ENCODE data around the gene PDXDC1.
"Not testable (repeated sequence)": the region's sequence is repeated elsewhere in the genome, so short reads cannot be mapped to it uniquely, and the experiment has no call there.

PDXDC1 gene

DNA sequence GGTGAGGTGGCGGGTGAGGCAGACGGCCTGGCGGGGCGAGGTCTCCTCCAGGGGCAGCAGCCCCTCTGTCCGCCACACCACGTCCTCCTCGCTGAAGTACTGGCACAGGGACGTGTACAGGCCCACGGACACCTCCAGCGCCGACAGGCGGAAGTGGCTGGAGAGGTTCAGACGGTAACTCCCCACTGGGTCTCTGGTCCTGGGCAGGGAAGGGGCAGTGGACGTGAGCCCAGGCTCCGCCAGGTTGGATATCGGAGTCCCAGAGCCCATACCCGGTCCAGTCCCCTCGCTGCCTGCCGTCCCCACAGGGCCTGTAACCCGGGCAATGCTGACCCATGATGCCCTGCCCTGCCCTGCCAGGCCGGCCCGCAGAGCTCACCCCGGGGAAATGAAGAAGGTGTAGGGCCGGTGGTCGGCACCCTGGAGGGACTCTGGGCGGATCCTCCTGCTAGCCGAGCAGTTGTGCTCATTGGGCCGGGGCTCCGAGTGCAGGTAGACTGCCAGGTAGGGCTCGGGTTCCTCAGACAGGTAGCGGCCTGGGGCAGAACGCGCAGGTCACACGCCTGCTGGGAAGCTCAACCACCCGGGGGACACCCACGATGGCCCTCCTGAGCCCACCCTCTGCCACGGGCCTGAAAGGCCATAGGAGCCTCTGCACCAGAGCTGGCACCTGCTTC lies 155.6 kb downstream of the PDXDC1 start:
- not testable (repeated sequence) for DNase-seq (ENCODE audit: extremely low read depth in 1 of 2, low read depth in 1 of 2)

DNA sequence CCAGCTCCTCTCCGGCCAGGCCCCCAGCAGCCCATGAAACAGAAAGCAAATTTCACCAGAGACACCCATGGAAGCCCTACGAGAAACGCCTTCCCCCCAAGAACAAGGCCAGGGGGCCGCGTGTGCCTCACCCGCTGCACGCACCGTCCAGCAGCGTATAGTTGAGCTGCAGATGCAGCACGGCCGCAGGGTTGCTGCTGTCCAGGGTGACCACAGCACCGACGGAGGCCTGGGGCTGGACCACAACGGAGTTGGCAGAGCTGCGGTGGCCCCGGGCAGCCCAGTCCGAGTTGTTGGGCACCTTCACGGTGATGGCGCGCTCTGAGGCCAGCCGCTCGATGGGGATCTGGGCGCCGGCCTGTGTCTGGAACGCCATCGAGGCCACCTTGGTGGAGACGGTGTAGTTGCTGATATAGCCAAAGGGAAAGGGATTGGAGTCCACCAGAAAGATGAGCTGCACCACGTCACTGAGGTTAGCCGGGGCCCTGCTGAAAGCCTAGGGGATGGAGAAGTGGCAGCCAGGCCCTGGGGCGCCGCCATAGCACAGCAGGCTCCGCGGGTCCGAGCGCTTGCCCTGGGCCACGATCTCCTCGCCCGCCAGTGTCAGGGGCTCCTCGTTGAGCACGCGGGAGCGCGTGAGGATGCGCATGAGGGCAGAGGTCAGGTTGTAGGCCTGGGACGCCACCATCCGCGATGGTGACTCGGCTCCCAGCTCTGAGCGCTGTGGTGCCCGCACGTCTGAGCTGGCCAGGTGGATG lies 156.3 kb downstream of the PDXDC1 start:
- DNase-seq (ENCODE audit: extremely low read depth in 1 of 2, low read depth in 1 of 2) = not testable (repeated sequence)

DNA sequence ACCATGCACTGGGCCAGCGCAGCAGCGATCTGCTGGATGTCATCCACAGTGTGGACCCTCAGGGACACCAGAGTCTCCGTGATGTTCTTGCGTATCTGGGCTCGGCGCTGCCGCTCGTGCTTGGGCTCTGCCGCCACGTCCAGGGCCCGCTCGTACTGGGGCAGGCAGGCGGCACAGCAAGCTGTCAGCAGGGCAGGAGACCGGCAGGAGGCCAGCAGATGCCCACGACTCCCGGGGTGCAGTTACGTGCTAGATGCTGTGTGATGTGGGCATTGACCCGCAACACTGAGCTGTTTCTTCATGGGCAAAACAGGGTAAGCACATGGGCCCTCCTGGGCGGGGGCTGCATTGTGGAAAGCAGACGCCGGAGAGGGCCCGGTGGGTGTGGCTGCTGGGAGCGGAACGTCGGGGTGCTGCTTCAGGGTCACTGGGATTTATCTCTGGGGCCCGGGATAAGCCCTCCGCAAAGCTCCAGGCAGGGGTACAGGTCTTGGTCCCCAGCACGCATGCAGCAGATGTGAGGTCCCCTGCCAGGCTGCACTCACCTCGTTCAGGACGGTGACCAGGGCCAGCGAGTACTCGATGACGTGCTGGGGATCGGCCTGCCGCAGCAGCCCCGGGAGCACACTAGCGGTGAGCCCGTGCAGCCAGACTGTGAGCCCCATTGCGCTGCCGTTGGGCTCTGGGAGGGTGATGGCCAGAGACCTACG lies 158.0 kb downstream of the PDXDC1 start:
- DNase-seq (ENCODE audit: extremely low read depth in 1 of 2, low read depth in 1 of 2) = not testable (repeated sequence)

DNA sequence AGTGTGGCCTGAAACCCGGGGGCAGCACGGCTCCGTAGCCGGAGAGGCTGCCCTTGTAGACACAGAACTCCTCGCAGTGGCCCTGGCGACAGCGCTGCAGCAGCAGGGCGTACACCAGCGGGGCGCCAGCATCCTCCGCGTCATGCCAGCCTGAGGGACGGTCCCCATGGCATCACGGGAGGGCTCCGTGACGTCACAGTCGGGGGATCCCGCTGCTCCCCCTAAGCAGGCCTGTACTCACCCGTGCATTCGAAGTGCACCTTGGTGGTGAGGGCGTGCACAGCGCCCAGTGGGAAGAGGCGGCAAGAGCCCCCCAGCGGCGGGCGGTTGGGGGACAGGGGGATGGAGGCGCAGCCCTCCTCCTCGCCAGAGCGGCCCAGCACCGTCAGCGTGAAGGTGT lies 158.7 kb downstream of the PDXDC1 start:
- not testable (repeated sequence) for DNase-seq (ENCODE audit: extremely low read depth in 1 of 2, low read depth in 1 of 2)

DNA sequence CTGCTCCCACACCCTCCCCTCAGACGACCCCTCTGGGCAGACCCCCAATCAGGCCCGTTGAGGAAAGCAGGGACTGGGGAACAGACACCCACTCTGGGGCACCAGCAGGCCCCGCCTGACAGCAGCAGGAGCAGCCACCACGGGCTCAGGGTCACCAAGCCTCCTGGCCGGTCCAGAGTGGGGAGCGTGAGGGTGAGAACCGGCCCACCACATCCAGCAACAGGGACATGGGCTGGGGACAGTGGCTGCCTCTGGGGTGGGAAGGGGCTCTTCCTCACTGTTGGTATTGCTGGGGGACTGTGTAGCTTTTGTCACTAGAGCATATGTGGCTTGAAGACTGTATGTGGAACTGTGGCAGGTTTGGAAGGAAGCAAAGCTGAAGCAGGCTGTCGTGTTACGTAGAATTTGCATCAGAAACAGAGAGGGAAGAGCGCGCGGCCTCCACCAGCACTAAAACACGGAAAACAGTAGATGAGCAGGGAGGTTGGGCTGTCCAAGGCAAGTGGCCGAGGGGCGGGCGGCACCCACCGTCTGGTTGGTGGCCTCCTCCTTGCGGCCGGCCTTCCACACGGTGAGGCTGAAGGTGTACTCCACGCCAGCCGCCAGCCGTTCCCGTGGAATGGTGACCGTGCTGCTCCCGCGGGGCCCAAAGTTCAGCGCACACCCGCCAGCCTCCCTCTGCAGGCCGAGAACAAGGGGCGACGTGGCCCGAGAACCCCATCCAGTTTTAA lies 160.1 kb downstream of the PDXDC1 start:
- not testable (repeated sequence) for DNase-seq (ENCODE audit: extremely low read depth in 1 of 2, low read depth in 1 of 2)

DNA sequence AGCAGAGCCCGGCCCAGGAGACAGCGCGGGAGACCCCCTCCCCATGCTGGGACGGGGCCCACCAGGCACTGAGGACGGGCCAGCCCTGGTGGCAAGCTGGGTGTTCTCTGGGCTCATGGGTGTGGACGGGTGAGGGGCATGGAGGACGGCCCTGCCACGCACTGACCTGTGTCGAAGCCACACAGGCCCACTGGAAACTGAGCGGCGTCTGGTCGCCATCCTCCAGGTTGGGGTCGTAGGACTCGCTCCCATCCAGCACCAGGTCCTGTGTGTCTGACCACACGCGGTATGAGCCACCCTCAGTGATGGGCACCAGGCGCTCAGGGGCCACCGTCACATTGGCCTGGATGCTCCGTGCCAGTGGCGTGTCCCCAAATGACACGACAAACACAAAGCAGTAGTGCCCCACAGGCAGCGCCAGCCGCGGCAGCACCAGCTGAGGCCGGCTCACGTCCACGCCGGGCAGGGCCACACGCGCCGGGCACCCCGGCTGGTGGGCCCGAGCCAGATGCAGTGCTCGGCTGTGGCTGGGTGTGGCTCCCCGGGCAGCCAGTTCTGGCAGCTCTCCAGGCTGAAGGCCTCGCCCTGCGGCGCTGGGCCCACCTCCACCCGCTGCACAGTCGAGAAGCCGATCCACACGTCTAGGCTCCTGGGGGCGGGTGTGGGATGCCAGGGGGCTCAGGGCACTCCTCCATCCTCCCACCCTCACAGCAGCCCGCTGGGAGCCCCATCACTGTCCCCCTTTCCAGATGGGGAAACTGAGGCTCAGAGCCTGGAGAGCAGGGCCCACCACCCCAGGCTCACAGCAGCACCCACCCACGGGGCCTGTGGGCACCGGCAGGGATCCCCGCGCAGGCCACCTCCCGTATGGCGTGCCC lies 160.9 kb downstream of the PDXDC1 start:
- not testable (repeated sequence) for DNase-seq (ENCODE audit: extremely low read depth in 1 of 2, low read depth in 1 of 2)

DNA sequence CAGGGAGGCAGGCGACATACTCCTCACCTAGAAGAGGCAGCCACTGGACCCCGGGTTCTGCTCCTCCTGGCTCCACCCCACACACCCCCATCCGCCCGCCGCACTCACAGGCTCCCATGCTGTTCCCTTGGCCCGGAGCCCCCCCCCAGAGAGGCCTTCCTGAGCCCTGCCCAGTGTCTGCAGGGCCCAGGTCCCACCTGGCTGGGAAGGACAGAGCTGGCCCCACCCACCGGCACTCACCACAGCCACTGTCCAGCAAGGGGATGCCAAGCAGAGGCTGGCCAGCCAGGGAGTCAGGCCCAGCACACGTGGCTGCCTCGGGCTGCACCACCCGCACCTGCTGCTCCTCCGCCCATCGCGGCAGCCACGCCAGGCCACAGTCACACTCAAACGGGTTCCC lies 162.7 kb downstream of the PDXDC1 start:
- DNase-seq (ENCODE audit: extremely low read depth in 1 of 2, low read depth in 1 of 2) = not testable (repeated sequence)

DNA sequence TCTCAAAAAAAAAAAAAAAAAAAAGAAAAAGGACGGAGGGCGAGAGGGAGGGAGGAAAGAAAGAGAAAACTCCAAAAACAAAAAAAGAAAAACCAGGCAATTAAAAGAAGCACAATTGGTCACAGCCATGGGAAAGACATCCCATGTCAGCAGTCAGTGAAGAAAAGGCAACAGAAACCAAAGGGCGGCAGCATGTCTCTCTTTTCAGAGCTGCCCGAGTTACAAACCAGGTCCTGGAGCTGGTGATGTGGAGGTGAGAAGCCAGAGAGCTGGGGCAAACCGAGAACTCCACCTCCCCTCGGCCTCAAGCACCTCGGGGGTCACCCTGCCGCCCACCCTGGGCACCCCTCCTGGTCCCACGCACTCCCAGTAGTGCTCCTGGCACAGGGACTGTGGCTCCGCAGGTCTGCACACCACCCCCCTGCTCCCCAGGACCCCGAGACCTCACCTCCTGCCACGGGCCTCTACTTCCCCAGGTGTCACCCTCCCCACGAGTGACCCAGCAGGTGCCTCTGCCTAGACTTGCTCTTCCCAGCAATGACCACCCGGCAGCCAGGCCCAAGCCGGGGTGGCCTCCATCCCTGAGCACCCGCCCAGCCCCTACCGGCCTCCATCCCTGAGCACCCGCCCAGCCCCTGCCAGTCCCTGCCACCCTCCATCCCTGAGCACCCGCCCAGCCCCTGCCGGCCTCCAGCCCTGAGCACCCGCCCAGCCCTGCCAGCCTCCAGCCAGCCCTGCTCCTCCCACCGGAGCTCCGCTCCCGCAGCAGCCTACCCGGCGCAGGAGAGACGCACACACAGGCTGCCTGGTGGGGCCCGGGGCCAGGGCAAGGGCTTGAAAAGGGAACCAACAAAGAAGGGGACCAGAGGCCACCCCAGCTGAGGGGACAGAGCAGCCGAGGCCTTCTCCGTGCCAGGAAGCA lies 165.9 kb downstream of the PDXDC1 start:
- not testable (repeated sequence) for DNase-seq (ENCODE audit: extremely low read depth in 1 of 2, low read depth in 1 of 2)

DNA sequence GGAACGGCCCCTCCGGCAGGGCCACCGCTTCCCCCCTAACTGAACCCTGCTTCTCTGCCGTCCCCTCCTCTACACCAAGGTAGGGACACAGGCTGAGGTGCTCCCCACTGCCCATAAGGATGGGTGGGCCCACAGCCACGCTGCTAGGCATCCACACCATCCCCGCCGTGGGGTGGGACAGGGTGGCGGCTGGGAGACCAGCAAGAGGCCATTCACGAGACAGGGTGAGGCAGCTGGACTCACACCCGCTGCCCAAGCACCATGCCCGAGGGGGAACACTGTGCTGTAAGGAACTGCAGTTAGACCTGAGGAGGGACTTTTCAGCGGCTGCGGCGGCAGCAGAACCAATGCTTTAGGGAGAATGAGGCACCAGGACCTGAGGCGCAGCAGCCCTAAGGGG lies 166.8 kb downstream of the PDXDC1 start:
- DNase-seq (ENCODE audit: extremely low read depth in 1 of 2, low read depth in 1 of 2) = no peak

DNA sequence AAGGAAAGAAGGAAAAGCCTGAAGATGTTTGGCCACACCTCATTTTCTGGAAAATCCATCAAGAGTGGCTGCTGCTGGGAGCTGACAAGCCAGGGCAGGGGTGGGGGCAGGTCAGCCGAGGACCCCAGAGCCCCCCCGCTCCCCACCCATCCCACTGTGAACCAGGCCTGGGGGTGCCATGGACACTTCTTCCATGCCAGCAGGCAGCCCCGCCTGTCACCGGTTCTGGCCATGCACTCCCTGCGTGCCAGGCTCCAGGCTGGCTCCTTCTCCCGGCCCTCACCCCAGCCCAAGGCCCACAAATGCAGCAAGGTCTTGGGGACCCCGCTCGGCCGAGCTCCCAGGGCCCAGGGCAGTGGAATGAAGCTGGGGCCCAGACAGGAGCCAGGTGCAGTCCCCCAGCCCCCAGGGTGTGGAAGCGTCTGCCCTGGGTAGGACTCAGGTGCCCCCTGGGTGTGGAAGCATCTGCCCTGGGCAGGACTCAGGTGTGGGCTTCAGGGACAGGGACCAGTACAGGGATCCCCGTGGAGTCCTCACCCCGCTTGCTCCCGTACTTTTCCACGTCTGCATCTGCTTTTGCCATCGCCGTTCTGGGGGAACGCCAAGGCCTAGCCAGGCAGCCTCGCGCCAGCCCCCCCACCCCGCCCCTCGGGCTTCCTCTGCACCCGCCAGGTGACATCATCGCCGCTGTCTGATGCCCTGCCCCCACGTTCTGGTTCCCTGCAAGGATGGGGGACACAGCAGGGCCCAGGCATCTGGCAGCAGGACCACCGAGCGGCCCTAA lies 167.5 kb downstream of the PDXDC1 start:
- not testable (repeated sequence) for DNase-seq (ENCODE audit: extremely low read depth in 1 of 2, low read depth in 1 of 2)

DNA sequence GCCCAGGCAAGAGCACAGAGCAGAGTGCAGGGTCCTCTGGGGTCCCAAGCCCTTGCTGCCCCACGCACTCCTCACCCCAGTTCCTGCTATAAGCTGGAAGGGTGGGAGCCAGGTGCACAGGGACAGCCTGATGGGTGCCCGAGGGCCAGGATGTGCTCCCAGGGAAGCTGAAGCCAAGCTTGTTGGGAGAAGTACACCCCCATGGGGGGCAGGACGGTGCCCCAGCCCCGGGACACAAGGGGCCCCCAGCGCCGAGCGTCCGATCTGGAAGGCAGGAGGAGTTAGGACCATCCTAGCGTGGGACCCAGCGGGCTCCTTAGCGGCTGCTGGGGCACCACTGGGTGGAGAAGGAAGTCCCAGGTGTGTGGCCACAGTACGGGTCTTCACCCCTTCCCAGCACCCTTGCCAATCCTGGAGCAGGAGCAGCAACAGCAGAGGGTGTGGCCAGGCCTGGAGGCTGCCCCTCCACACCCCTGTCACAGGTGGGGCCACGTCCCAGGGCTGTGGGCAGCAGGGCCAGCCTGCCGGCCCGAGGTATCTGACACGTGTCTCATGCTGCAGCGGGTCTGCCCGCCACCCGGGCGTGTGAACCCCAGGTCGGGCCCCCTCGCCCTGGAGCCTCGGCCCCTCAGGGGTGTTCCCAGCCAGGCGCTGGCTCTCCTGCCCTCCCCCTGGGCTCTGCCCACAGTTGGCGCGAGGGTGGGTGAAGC lies 168.2 kb downstream of the PDXDC1 start:
- DNase-seq (ENCODE audit: extremely low read depth in 1 of 2, low read depth in 1 of 2) = not testable (repeated sequence)

DNA sequence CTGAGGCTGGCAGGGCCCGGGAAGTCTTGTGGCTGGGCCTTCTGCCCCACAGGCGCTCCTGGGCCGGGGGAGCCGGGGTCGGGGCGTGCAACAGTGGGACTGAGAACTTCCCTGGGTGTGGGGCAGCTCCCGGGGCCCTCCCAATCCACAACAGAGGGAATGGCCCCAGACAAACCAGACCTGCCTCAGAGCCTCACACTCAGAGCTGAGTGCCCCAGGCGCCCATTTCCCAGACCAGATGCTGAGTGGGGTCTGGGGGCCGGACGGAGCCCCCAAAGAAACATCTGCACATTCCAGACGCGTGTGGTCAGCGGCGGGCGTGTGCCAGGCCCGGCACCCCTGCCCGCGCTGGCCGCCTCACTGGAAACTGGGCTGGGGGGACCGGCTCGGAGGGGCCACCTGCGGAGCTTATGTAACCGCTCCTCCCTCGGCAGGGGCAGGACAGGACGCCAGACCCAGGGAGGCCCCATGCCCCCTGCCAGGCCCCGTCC lies 168.8 kb downstream of the PDXDC1 start:
- not testable (repeated sequence) for DNase-seq (ENCODE audit: extremely low read depth in 1 of 2, low read depth in 1 of 2)

DNA sequence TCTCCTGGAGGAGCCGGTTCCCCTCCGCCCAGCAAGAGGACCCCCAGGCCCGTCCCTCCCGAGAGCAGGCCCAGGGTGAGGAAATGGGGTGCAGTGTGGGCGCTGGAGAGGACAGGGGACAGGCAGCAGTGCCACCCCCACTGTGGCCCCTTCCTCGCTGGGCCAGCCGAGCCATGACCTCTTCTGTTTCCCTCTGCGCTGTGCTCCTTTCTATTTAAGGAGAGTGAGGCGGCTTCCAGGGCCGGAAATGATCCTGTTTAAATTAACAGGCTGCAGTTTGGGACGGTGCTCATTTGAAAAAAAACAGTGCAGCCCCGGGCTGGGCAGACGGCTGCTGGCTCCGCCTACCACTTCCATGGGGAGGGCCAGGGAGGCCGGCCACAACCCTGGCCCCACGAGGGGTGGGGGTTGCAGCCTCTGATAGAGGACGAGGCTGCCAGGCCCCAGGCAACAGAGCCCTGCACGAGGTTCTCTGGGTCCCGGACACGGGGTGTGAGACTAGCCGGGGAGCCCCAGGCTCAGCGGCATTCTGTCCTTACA lies 169.3 kb downstream of the PDXDC1 start:
- DNase-seq (ENCODE audit: extremely low read depth in 1 of 2, low read depth in 1 of 2) = not testable (repeated sequence)

DNA sequence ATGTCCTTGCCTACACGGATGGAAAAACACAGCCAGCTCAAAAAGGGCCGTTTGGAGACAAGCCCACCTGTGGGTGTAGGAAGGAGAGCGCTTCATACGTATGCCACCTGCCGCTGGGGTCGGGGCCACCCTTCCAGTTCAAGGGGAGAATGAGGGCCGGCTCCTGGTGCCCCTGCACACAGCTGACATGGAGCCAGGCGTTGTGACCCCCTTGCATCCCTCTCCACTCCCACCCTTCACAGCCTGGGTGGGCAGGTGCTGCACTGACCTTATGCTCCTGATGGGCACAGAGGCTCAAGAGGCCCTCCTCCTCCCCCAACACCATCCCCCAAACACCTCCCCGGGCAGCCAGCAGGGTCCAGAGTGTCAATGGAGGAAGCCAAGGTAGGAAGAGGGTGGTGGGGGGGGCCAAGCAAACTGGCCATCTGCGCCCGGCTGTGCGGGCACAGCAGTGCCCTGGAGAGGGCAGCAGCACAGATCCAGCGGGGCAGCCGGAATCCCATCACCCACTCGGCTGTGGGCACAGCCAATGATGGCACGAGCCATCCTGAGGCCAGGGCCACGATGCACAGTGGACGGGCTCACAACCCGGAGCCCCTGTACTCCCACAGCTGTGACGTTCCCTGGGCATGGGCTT lies 170.1 kb downstream of the PDXDC1 start:
- not testable (repeated sequence) for DNase-seq (ENCODE audit: extremely low read depth in 1 of 2, low read depth in 1 of 2)

DNA sequence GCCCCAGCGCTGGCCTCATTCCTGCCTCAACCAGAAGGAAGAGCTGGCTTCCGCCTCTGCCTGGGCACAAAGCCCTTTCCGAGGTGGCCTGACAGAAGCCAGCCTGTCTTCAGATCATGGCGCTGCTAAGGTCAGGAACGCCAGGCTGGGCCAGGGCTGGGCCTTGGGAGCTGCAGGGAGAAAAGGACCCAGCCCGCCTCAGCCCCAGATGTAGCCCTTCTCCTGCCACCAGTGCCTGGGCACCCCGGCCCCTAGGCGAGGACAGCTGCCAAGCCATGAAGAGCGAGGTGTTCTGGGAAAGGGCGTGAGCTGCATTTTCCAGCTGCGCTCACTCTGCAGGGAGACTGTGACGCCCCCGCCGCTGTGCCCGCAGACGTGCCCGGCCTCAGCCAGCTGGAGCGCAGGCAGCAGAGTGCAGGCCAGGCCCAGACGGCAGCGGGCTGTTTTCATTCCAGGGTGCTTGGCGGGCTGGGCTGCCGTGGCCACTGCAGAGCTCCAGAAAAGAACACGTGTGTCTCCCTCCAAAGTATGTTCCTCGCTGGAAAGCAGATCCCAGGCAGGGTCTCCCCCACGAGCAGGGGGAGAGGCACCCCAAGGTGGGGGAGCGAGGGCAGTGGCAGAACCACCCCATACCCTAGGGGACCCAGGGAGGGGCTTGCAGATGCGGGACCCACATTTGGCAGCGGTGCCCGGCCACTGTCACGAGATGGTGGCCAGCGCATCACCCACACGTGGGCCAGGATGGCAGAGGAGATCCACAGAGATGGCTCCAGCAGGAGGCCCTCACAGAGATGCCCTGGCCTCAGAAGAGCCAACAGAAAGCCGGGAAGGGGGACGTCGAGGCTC lies 170.8 kb downstream of the PDXDC1 start:
- DNase-seq (ENCODE audit: extremely low read depth in 1 of 2, low read depth in 1 of 2) = not testable (repeated sequence)

DNA sequence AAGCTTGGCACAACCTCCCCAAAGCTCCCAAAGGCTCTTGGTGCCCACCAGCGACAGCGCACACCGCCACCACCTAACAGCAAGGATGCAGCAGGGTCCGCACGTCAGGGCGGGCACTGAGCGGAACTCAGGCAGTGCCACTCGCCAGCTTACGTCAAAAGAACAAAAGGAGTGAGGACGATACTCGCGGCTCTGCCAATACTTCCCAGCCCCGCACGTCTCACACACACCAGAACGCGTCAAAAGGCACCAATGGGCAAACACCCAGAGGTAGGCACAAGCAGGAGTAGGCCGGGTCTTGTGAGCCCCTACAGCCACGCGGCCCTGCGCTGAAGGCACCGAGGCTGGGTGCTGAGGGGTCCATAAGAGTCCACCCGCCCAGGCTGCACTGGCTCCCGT lies 171.4 kb downstream of the PDXDC1 start:
- DNase-seq (ENCODE audit: extremely low read depth in 1 of 2, low read depth in 1 of 2) = not testable (repeated sequence)
